Body of pancreas (tissue), 4 donors: ENCODE measurements around the gene GOLPH3L. TPM values are rescaled to one million over a fixed set of nuclear protein-coding genes. Genes with fewer than 3 reads are reported as not detected.
A peak's percentile ranks its signal among the peaks of the same experiment; 100 is the strongest.
"Not testable (repeated sequence)": the region's sequence is repeated elsewhere in the genome, so short reads cannot be mapped to it uniquely, and the experiment has no call there.

Experiments
- ATAC-seq: fragments of 150-250 bp; one replicate; pipeline ENCODE4 v1.9.1; 2016
- DNase-seq, 4 donors: peaks; one replicate each; pipeline ENCODE4 v3.0.0-alpha.2; 2019
- H3K27ac ChIP-seq, 4 donors: fragments of 200-600 bp; sonication (generic); 1 replicate in 3 of 4; 2 replicates in 1 of 4; pipeline versions ENCODE4 v1.5.1 to v1.6.1; 2016 to 2019; ENCODE audit warnings: mild to moderate bottlenecking in 1 of 4, mixed read lengths in 1 of 4, moderate library complexity in 1 of 4
- H3K27me3 ChIP-seq, 2 donors: fragments of 200-600 bp; sonication (generic); one replicate each; pipeline ENCODE4 v1.6.0; 2016; ENCODE audit warnings: mild to moderate bottlenecking in 1 of 2
- H3K36me3 ChIP-seq, 2 donors: fragments of 200-600 bp; sonication (generic); replicated peaks in 1 of 2; 2 replicates each; pipeline ENCODE4 v1.5.1; 2016; ENCODE audit warnings: low read depth in 2 of 2; ENCODE audit not compliant: insufficient read depth in 1 of 2
- H3K4me1 ChIP-seq: fragments of 200-600 bp; sonication (generic); one replicate; pipeline ENCODE4 v1.6.0; 2016
- H3K4me3 ChIP-seq, 2 donors: fragments of 200-600 bp; sonication (generic); 1 replicate in 1 of 2; 2 replicates in 1 of 2; pipeline ENCODE4 v1.5.1; 2016 to 2019
- H3K9me3 ChIP-seq, 3 donors: fragments of 200-600 bp; sonication (generic); 1 replicate in 2 of 3; 2 replicates in 1 of 3; pipeline ENCODE4 v1.5.1; 2016
- CTCF ChIP-seq, 7 experiments: fragments of 450-650 bp in 4 of 7; fragments of 200-600 bp in 3 of 7; sonication (generic) in 3 of 7; IDR thresholded peaks; one replicate each; pipeline ENCODE4 v1.5.1; 2016 to 2019; ENCODE audit warnings: antibody characterized with exemption in 7 of 7
- POLR2A ChIP-seq, 3 donors: fragments of 450-650 bp; IDR thresholded peaks; one replicate each; pipeline ENCODE4 v1.6.1; 2016; ENCODE audit warnings: antibody characterized with exemption in 3 of 3, mild to moderate bottlenecking in 2 of 3
- WGBS, 2 donors: methylation state at CpG; one replicate each; pipeline ENCODE4 v1.1.5; 2017; 5-methylcytosine and 5-hydroxymethylcytosine counted together
- intact Hi-C: fragments of 100-400 bp; cut with DNase I; formaldehyde crosslinking; loops from one replicate; pipeline ENCODE4 v1.15.1; 2023
- total RNA-seq, 2 donors: library from RNA; depleted of rRNA; stranded (reverse); fragments of >200 nt; gene quantifications; one replicate each; pipeline ENCODE4 v1.1.0, GENCODE V29; 2016

Gene GOLPH3L
- total RNA-seq, 2 donors from 2014 or later: 14.5 to 14.8 TPM

- DNase-seq: no peak
- 80 to 82% methylated on average over 2 of the region's 2 CpGs for WGBS, 2 donors
Observed at GRCh38 chr1:150609732-150610131, 87.2 kb downstream of the GOLPH3L start.

GRCh38 chr1:150606463-150607142 lies 90.4 kb downstream of the GOLPH3L start:
- H3K4me1 ChIP-seq: peaks cover 55% of the 10 kb centered on the region
- no peaks in the 10 kb centered on the region for H3K36me3 ChIP-seq
- H3K9me3 ChIP-seq: no peaks in the 10 kb centered on the region
- 93 to 95% methylated on average over 7 of the region's 7 CpGs for WGBS, 2 donors
- DNase-seq (no peak), ATAC-seq (no peak)
- no peak overlapping the region for H3K4me3 ChIP-seq
- H3K27ac ChIP-seq: peak overlapping the region in 3 of 4 donors; percentile 92 to 93 (median 93)
- intact Hi-C loops: no loop called here
- no peaks in the 10 kb centered on the region for H3K27me3 ChIP-seq
- no peak for TF ChIP-seq CTCF (IDR thresholded peaks at IDR 0.05)

More at GRCh38 chr1:150609732-150610131, 87.2 kb downstream of the GOLPH3L start:
- intact Hi-C loops: no loop called here
- Histone ChIP-seq H3K36me3 (no peaks in the 10 kb centered on the region), H3K4me1 (peaks cover 69% of the 10 kb centered on the region), H3K27ac (peak overlapping the region in 2 of 4 donors; percentile 25 to 93), H3K9me3 (no peaks in the 10 kb centered on the region), H3K4me3 (no peak overlapping the region), H3K27me3 (no peaks in the 10 kb centered on the region)
- ATAC-seq: no peak
- no peak for TF ChIP-seq POLR2A (IDR thresholded peaks at IDR 0.05)

GRCh38 chr1:150605451-150605731 lies 91.6 kb downstream of the GOLPH3L start:
- intact Hi-C loops, ATAC-seq, H3K4me3 ChIP-seq, H3K9me3 ChIP-seq, DNase-seq, H3K36me3 ChIP-seq, H3K27me3 ChIP-seq: not testable (repeated sequence)
- peaks cover 49% of the 10 kb centered on the region for H3K4me1 ChIP-seq
- WGBS, 2 donors: 80 to 94% methylated on average over 3 of the region's 3 CpGs
- peak overlapping the region in 3 of 4 donors; percentile 92 to 93 (median 93) for H3K27ac ChIP-seq

GRCh38 chr1:150604226-150604588 lies 92.7 kb downstream of the GOLPH3L start:
- peak overlapping the region; percentile 82 to 93 (median 92) for H3K27ac ChIP-seq
- 88 to 95% methylated on average over 2 of the region's 2 CpGs for WGBS, 2 donors
- no peak for ATAC-seq

GRCh38 chr1:150603711-150604110 lies 93.2 kb downstream of the GOLPH3L start:
- no peaks in the 10 kb centered on the region for H3K36me3 ChIP-seq
- H3K9me3 ChIP-seq: no peaks in the 10 kb centered on the region
- WGBS, 2 donors: 85% methylated on average over 3 of the region's 3 CpGs
- no peak for TF ChIP-seq POLR2A (IDR thresholded peaks at IDR 0.05)
- TF ChIP-seq CTCF (IDR thresholded peaks at IDR 0.05): no peak
- H3K4me3 ChIP-seq: no peak overlapping the region
- H3K4me1 ChIP-seq: peaks cover 42% of the 10 kb centered on the region
- ATAC-seq (no peak), DNase-seq (no peak)
- peak overlapping the region; percentile 82 to 93 (median 92) for H3K27ac ChIP-seq
- no peaks in the 10 kb centered on the region for H3K27me3 ChIP-seq
- intact Hi-C loops: no loop called here

More at GRCh38 chr1:150604226-150604588, 92.7 kb downstream of the GOLPH3L start:
- no peak overlapping the region for H3K4me3 ChIP-seq
- H3K27me3 ChIP-seq: no peaks in the 10 kb centered on the region
- H3K36me3 ChIP-seq: no peaks in the 10 kb centered on the region
- intact Hi-C loops: no loop called here
- no peak for TF ChIP-seq CTCF (IDR thresholded peaks at IDR 0.05)
- no peak for TF ChIP-seq POLR2A (IDR thresholded peaks at IDR 0.05)
- H3K4me1 ChIP-seq: peaks cover 42% of the 10 kb centered on the region
- no peak for DNase-seq
- no peaks in the 10 kb centered on the region for H3K9me3 ChIP-seq

GRCh38 chr1:150602372-150602771 lies 94.6 kb downstream of the GOLPH3L start:
- WGBS, 2 donors: 95% methylated on average over 11 to 12 of the region's 12 CpGs
- H3K4me3 ChIP-seq, H3K36me3 ChIP-seq, H3K27ac ChIP-seq, ATAC-seq, intact Hi-C loops, H3K27me3 ChIP-seq, DNase-seq, H3K9me3 ChIP-seq: not testable (repeated sequence)
- H3K4me1 ChIP-seq: peaks cover 42% of the 10 kb centered on the region
